Measurements from ENCODE around the gene LAMA5. TPM values are rescaled to one million over a fixed set of nuclear protein-coding genes. Genes with fewer than 3 reads are reported as not detected.
A peak's percentile ranks its signal among the peaks of the same experiment; 100 is the strongest.

The LAMA5 gene
- total RNA-seq, 2 experiments from 2014 or later = 0.16 to 0.78 TPM

DNA sequence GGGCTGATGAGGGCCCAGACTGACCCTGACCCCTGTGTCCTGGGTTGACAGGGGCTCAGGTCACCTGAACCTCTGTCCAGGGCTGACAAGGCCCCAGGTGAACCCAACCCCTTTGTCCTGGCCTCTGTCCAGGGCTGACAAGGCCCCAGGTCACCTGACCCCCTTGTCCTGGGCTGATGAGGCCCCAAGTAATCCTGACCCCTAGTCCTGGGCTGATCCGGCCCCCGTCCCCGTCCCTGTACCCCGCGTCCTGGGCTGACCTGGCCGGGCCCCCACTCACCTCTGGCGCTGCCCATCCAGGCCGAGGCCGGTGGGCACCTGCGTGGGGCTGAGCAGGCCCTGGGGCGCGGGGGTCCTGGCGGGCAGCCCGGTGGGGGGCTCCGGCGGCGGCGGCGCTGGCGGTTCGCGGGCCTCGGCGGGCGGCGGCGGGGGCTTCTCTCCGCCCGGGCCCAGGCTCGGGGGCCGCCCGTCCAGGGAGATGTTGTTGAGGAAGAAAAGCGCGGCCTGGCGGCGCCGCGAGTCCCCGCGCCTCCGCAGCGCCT lies 39.6 kb upstream of the LAMA5 start:
- H3K4me3 Mint-ChIP-seq = peak overlapping the region; percentile 84
- Histone ChIP-seq H3K4me1 (ENCODE audit: insufficient read depth, low read length) (peaks cover 46% of the 10 kb centered on the region), H3K4me3 (ENCODE audit: low read length) (peak overlapping the region; percentile 65), H3K9me3 (ENCODE audit: control insufficient read depth in 1 of 2, insufficient read depth in 1 of 2, low read length in 2 of 2) (peaks cover 0 to 9% of the 10 kb centered on the region in 2 experiments), H3K36me3 (ENCODE audit: insufficient read depth, low read length) (no peaks in the 10 kb centered on the region), H3K27me3 (ENCODE audit: control insufficient read depth in 1 of 2, insufficient read depth in 2 of 2, low read length in 2 of 2) (no peaks in the 10 kb centered on the region), H3K27ac (ENCODE audit: low read depth in 1 of 2, low read length in 2 of 2) (no peak overlapping the region)
- H3K27ac Mint-ChIP-seq = no peak overlapping the region
- no peaks in the 10 kb centered on the region for H3K36me3 Mint-ChIP-seq (ENCODE audit: low read depth)
- ChIA-PET CTCF (interaction anchor here (1.0 kb wide), 1 partner anchor 24 kb away, joined by 3 read pairs; no protein-coding TSS in a partner anchor), POLR2A (interaction anchor here (1.0 kb wide), 3 partner anchors 20 to 104 kb away, joined by 3 to 5 read pairs (median 3); partner anchors contain the start of genes ADRM1 and RPS21)
- H3K4me1 Mint-ChIP-seq (ENCODE audit: low read depth) = peaks cover 18% of the 10 kb centered on the region
- intact Hi-C loops (cut with DNase I, micrococcal nuclease) = loop anchor here (1.0 to 5.0 kb wide), 5 partner anchors 104 to 866 kb away; partner anchors contain the start of genes ADRM1 (in 1 of the 2), ARFGAP1 (in 1 of the 2), GID8 (in 1 of the 2) and OSBPL2 (in 1 of the 2)
- ATAC-seq (ENCODE audit: poor library complexity) = no peak
- peak in 2 of 14 experiments; percentile 17 to 47 for DNase-seq
- TF ChIP-seq, protein P1, sequence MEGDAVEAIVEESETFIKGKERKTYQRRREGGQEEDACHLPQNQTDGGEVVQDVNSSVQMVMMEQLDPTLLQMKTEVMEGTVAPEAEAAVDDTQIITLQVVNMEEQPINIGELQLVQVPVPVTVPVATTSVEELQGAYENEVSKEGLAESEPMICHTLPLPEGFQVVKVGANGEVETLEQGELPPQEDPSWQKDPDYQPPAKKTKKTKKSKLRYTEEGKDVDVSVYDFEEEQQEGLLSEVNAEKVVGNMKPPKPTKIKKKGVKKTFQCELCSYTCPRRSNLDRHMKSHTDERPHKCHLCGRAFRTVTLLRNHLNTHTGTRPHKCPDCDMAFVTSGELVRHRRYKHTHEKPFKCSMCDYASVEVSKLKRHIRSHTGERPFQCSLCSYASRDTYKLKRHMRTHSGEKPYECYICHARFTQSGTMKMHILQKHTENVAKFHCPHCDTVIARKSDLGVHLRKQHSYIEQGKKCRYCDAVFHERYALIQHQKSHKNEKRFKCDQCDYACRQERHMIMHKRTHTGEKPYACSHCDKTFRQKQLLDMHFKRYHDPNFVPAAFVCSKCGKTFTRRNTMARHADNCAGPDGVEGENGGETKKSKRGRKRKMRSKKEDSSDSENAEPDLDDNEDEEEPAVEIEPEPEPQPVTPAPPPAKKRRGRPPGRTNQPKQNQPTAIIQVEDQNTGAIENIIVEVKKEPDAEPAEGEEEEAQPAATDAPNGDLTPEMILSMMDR (IDR thresholded peaks at IDR 0.05) = no peak
- H3K27me3 Mint-ChIP-seq = no peaks in the 10 kb centered on the region
- no peaks in the 10 kb centered on the region for H3K9me3 Mint-ChIP-seq

DNA sequence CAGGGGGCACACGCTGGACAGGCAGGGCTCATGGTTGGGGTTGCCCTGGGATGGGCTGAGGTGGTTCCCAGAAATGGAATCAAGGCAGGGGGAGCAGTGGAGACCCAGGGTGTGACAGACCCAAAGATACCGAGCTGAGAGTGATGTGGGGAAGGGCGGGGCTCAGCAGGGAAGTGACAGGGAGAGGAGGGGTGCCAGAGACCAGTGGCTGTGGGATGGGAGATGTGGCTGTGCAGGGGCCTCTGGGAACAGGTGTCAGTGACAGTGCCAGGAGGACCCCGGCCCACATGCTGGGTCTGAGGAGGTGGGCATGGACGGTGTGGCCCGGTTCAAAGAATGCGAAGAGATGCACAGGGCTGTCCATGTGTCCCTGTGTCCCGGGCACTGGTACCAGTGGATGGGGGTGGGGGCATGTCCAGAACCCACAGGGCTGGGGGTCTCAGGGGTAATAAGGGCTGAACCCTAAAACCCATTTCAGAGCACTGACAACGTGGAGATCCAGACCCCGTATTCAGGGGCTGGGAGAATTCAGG lies 38.9 kb upstream of the LAMA5 start:
- H3K9me3 Mint-ChIP-seq = no peaks in the 10 kb centered on the region
- TF ChIP-seq, protein P1 (IDR thresholded peaks at IDR 0.05) = no peak
- H3K36me3 ChIP-seq (ENCODE audit: insufficient read depth, low read length) = peaks cover 2% of the 10 kb centered on the region
- ChIA-PET CTCF (no interaction called here), POLR2A (no interaction called here)
- H3K36me3 Mint-ChIP-seq (ENCODE audit: low read depth) = no peaks in the 10 kb centered on the region
- DNase-seq (no peak), ATAC-seq (ENCODE audit: poor library complexity) (no peak)
- H3K27me3 ChIP-seq (ENCODE audit: control insufficient read depth in 1 of 2, insufficient read depth in 2 of 2, low read length in 2 of 2) = no peaks in the 10 kb centered on the region
- intact Hi-C loops (cut with DNase I, micrococcal nuclease) = loop anchor here (1.0 to 5.0 kb wide), 6 partner anchors 19 to 866 kb away; partner anchors contain the start of genes ADRM1 (in 1 of the 2), ARFGAP1 (in 1 of the 2), GID8 (in 1 of the 2) and OSBPL2 (in 1 of the 2)
- peaks cover 0 to 9% of the 10 kb centered on the region in 2 experiments for H3K9me3 ChIP-seq (ENCODE audit: control insufficient read depth in 1 of 2, insufficient read depth in 1 of 2, low read length in 2 of 2)
- peak overlapping the region; percentile 65 for H3K4me3 ChIP-seq (ENCODE audit: low read length)
- H3K4me3 Mint-ChIP-seq = peak overlapping the region; percentile 84
- H3K4me1 ChIP-seq (ENCODE audit: insufficient read depth, low read length) = peaks cover 46% of the 10 kb centered on the region
- H3K27ac Mint-ChIP-seq = no peak overlapping the region
- no peaks in the 10 kb centered on the region for H3K27me3 Mint-ChIP-seq
- H3K27ac ChIP-seq (ENCODE audit: low read depth in 1 of 2, low read length in 2 of 2) = no peak overlapping the region
- H3K4me1 Mint-ChIP-seq (ENCODE audit: low read depth) = peaks cover 18% of the 10 kb centered on the region

DNA sequence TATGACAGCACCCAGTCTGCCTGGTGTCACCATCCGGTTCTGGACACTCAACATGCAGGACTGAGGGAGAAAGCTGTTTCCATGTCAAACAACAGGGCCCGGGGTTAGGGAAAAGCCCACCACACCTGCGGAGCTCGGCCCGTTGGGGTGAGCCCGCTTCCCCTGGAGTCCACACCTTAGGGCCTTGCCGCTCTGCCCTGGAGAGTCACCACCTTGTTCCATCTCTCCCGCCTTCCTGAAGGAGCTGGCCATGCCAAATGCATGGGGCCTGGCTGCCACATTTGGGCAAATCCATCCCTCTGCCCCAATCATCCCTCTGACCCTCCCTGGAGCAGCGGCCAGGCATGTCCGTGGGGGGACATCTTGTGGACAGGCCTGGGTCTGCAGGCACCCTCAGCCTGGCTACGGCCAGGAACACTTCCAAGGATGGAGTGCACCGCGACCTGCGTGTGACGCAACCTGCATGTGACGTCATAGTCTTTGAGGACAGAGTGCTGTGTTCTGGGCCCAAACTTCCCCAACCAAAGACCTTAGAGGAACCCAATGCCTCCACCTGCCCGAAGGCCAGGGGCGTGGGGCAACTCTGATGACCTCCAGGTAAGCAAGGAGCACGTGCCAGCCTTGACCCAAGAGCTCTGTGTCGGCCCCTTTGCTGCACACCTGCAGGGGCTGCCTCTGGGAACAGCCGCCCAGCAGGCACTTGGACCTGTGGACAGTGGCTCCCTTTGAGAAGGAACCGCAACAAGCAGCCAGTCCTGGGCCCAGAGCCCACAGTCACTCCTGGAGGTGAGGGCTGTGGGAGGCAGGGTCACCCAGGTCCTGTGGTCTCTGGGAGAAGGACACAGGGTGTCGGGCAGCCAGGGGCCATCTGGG lies 38.2 kb upstream of the LAMA5 start:
- CTCF ChIA-PET = no interaction called here
- Mint-ChIP-seq H3K27me3 (no peaks in the 10 kb centered on the region), H3K36me3 (ENCODE audit: low read depth) (no peaks in the 10 kb centered on the region), H3K27ac (no peak overlapping the region), H3K4me3 (peak overlapping the region; percentile 84), H3K9me3 (no peaks in the 10 kb centered on the region), H3K4me1 (ENCODE audit: low read depth) (peaks cover 18% of the 10 kb centered on the region)
- peak overlapping the region; percentile 65 for H3K4me3 ChIP-seq (ENCODE audit: low read length)
- POLR2A ChIA-PET = no interaction called here
- peaks cover 0 to 9% of the 10 kb centered on the region in 2 experiments for H3K9me3 ChIP-seq (ENCODE audit: control insufficient read depth in 1 of 2, insufficient read depth in 1 of 2, low read length in 2 of 2)
- peaks cover 2% of the 10 kb centered on the region for H3K36me3 ChIP-seq (ENCODE audit: insufficient read depth, low read length)
- peaks cover 43% of the 10 kb centered on the region for H3K4me1 ChIP-seq (ENCODE audit: insufficient read depth, low read length)
- intact Hi-C loops (cut with DNase I, micrococcal nuclease) = loop anchor here in 1 of 2 experiments (1.0 to 5.0 kb wide), 5 partner anchors 18 to 867 kb away; partner anchors contain the start of genes ARFGAP1, GID8, OSBPL2 and RPS21
- DNase-seq (peak in 2 of 14 experiments; percentile 27 to 42), ATAC-seq (ENCODE audit: poor library complexity) (no peak)
- H3K27ac ChIP-seq (ENCODE audit: low read depth in 1 of 2, low read length in 2 of 2) = no peak overlapping the region
- TF ChIP-seq, protein P1 (IDR thresholded peaks at IDR 0.05) = no peak
- H3K27me3 ChIP-seq (ENCODE audit: control insufficient read depth in 1 of 2, insufficient read depth in 2 of 2, low read length in 2 of 2) = no peaks in the 10 kb centered on the region
